HepG2 (cell line): Measurements from ENCODE around the gene C1orf115. TPM values are rescaled to one million over a fixed set of nuclear protein-coding genes. Genes with fewer than 3 reads are reported as not detected.

Experiments used
- CBFB ChIP-seq: sonication (generic); formaldehyde crosslinking; IDR thresholded peaks from 2 replicates; pipeline ENCODE4 v1.4.0; 2020; ENCODE audit warnings: missing genetic modification reagents
- HES4 ChIP-seq: sonication (generic); formaldehyde crosslinking; IDR thresholded peaks from 2 replicates; pipeline ENCODE4 v1.9.0; 2021; ENCODE audit warnings: mild to moderate bottlenecking, missing genetic modification reagents, borderline replicate concordance
- KDM5B ChIP-seq: sonication (generic); formaldehyde crosslinking; IDR thresholded peaks from 2 replicates; pipeline ENCODE4 v1.4.0; 2020; ENCODE audit warnings: missing genetic modification reagents, mild to moderate bottlenecking, borderline replicate concordance
- KMT2A ChIP-seq: sonication (generic); formaldehyde crosslinking; IDR thresholded peaks from 2 replicates; pipeline ENCODE4 v1.4.0; 2020; ENCODE audit warnings: missing genetic modification reagents
- REXO4 ChIP-seq: sonication (generic); formaldehyde crosslinking; IDR thresholded peaks from 2 replicates; pipeline ENCODE4 v1.8.0; 2022; ENCODE audit warnings: missing genetic modification reagents, mild to moderate bottlenecking, borderline replicate concordance
- ZBTB8A ChIP-seq: sonication (generic); formaldehyde crosslinking; IDR thresholded peaks from 2 replicates; pipeline ENCODE4 v1.4.0; 2020; ENCODE audit warnings: mild to moderate bottlenecking, low read depth, missing genetic modification reagents, borderline replicate concordance
- ZKSCAN5 ChIP-seq: sonication (generic); formaldehyde crosslinking; IDR thresholded peaks from 2 replicates; pipeline ENCODE4 v1.5.1; 2020; ENCODE audit warnings: mild to moderate bottlenecking, missing genetic modification reagents
- ZMYM4 ChIP-seq: sonication (generic); formaldehyde crosslinking; IDR thresholded peaks from 2 replicates; pipeline ENCODE4 v1.8.1; 2023; ENCODE audit warnings: mild to moderate bottlenecking, missing genetic modification reagents
- ZNF10 ChIP-seq: sonication (generic); formaldehyde crosslinking; IDR thresholded peaks from 2 replicates; pipeline ENCODE4 v1.4.0; 2020; ENCODE audit warnings: mild to moderate bottlenecking, low read depth, missing genetic modification reagents, borderline replicate concordance
- ZNF121 ChIP-seq: sonication (generic); formaldehyde crosslinking; IDR thresholded peaks from 2 replicates; pipeline ENCODE4 v1.5.0; 2020; ENCODE audit warnings: mild to moderate bottlenecking, missing genetic modification reagents
- ZNF160 ChIP-seq: sonication (generic); formaldehyde crosslinking; IDR thresholded peaks from 2 replicates; pipeline ENCODE4 v1.8.0; 2022; ENCODE audit warnings: mild to moderate bottlenecking, inconsistent platforms, missing genetic modification reagents
- ZNF567 ChIP-seq: sonication (generic); formaldehyde crosslinking; IDR thresholded peaks from 2 replicates; pipeline ENCODE4 v1.8.1; 2023; ENCODE audit warnings: mild to moderate bottlenecking, missing genetic modification reagents, borderline replicate concordance
- ZNF7 ChIP-seq: IDR thresholded peaks from 2 replicates; pipeline ENCODE4 v1.6.1; 2016; ENCODE audit warnings: missing biosample characterization, missing genetic modification reagents
- ZNF703 ChIP-seq: sonication (generic); formaldehyde crosslinking; IDR thresholded peaks from 2 replicates; pipeline ENCODE4 v1.5.1; 2020; ENCODE audit warnings: missing genetic modification reagents, mild to moderate bottlenecking, moderate library complexity, borderline replicate concordance
- ZNF766 ChIP-seq: sonication (generic); formaldehyde crosslinking; IDR thresholded peaks from 2 replicates; pipeline ENCODE4 v1.5.0; 2020; ENCODE audit warnings: missing genetic modification reagents, borderline replicate concordance
- ZNF782 ChIP-seq: sonication (generic); formaldehyde crosslinking; IDR thresholded peaks from 2 replicates; pipeline ENCODE4 v1.4.0; 2020; ENCODE audit warnings: missing genetic modification reagents, mild to moderate bottlenecking, borderline replicate concordance
- polyA plus RNA-seq, 8 experiments: library from polyadenylated mRNA; depleted of rRNA in 3 of 8; stranded (reverse) in 7 of 8; unstranded in 1 of 8; fragments of >200 nt; fragmentation: Illumina TruSeq in 4 of 8; extraction: Trizol in 4 of 8; gene quantifications; 2 replicates each; pipeline versions ENCODE4 v1.2.1 to v1.2.3, GENCODE V29; 2011 to 2016; ENCODE audit warnings: low read depth in 4 of 8, missing spikeins in 1 of 8, mixed read lengths in 1 of 8; ENCODE audit not compliant: insufficient read depth in 1 of 8
- total RNA-seq, 5 experiments: library from RNA; depleted of rRNA; stranded (reverse); fragments of >200 nt; fragmentation: Illumina TruSeq; extraction: Trizol; gene quantifications; 2 replicates each; pipeline ENCODE4 v1.2.3, GENCODE V29; 2016; ENCODE audit warnings: low read depth in 1 of 5
- TF ChIP-seq, protein P1 (sequence below): sonication (generic); formaldehyde crosslinking; IDR thresholded peaks from 2 replicates; pipeline ENCODE4 v1.5.1; 2020; ENCODE audit warnings: mild to moderate bottlenecking, missing genetic modification reagents, moderate library complexity
- TF ChIP-seq, protein P2 (sequence below): sonication (generic); formaldehyde crosslinking; IDR thresholded peaks from 2 replicates; pipeline ENCODE4 v1.4.0; 2020; ENCODE audit warnings: mild to moderate bottlenecking, missing genetic modification reagents, borderline replicate concordance
- TF ChIP-seq, protein P3 (sequence below): sonication (generic); formaldehyde crosslinking; IDR thresholded peaks from 2 replicates; pipeline ENCODE4 v1.8.1; 2023; ENCODE audit warnings: mild to moderate bottlenecking, missing genetic modification reagents, borderline replicate concordance
- TF ChIP-seq, protein P4 (sequence below): IDR thresholded peaks from 2 replicates; pipeline ENCODE4 v1.6.1; 2018; ENCODE audit warnings: missing genetic modification reagents, mild to moderate bottlenecking, missing compliant biosample characterization

Gene C1orf115
- total and polyA plus RNA-seq, 2 of the 13 experiments (the other 11 are each of a cell fraction or from before 2014, with no cell fraction given) = 25.2 to 85.9 TPM

DNA sequence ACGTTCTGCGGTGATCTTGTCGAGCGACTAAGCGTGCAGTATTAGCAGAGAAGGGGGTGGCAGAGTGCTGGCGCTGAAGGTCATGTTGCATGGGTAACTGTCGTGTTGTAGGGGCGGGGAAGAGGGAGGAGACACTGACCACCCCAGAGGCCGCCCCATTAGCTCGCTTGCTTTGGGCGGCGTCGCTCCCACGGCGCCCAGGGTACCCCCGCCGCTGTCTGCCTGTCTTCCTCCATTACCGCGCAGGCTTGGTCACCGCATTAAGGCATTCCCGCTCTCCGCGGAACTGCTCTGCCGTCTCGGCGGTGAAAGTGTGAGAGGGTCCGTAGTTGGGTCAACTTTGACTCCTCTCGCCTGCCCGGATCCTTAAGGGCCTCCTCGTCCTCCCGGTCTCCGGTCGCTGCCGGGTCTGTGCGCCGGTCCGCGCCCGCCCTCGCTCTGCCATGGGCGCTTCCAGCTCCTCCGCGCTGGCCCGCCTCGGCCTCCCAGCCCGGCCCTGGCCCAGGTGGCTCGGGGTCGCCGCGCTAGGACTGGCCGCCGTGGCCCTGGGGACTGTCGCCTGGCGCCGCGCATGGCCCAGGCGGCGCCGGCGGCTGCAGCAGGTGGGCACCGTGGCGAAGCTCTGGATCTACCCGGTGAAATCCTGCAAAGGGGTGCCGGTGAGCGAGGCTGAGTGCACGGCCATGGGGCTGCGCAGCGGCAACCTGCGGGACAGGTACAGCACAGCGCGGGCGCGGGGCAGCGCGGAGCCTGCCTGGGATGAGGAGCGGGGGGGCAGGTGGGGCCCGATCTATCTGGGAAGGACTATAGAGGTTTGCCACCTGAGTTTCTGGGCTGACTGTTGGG lies 58.1 kb downstream of the C1orf115 start, which contains the start of gene MTARC2 (continued):
- TF ChIP-seq ZNF160 (CRISPR knock-in tag) (0 out of 2 replicates have a peak, but pooled peaks have one; percentile 84), CBFB (CRISPR knock-in tag) (0 out of 2 replicates have a peak, but pooled peaks have one; percentile 57), ZNF7 (CRISPR knock-in tag) (no peak), ZKSCAN5 (CRISPR knock-in tag) (0 out of 2 replicates have a peak, but pooled peaks have one; percentile 15), ZNF766 (CRISPR knock-in tag) (peak; percentile 67), ZNF782 (no peak; the same call in 1 of the 2 replicates), ZNF703 (no peak), ZNF10 (CRISPR knock-in tag) (no peak), KDM5B (CRISPR knock-in tag) (peak; percentile 95), ZBTB8A (CRISPR knock-in tag) (no peak), KMT2A (CRISPR knock-in tag) (peak; percentile 75), ZMYM4 (CRISPR knock-in tag) (peak; percentile 37; the same call in 1 of the 2 replicates), ZNF121 (CRISPR knock-in tag) (0 out of 2 replicates have a peak, but pooled peaks have one; percentile 39), REXO4 (CRISPR knock-in tag) (no peak), ZNF567 (CRISPR knock-in tag) (peak; percentile 31; the same call in 1 of the 2 replicates), HES4 (0 out of 2 replicates have a peak, but pooled peaks have one; percentile 53)
- TF ChIP-seq, protein P1, sequence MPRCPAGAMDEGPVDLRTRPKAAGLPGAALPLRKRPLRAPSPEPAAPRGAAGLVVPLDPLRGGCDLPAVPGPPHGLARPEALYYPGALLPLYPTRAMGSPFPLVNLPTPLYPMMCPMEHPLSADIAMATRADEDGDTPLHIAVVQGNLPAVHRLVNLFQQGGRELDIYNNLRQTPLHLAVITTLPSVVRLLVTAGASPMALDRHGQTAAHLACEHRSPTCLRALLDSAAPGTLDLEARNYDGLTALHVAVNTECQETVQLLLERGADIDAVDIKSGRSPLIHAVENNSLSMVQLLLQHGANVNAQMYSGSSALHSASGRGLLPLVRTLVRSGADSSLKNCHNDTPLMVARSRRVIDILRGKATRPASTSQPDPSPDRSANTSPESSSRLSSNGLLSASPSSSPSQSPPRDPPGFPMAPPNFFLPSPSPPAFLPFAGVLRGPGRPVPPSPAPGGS (CRISPR knock-in tag) = peak; percentile 89; the same call in 1 of the 2 replicates
- TF ChIP-seq, protein P2, sequence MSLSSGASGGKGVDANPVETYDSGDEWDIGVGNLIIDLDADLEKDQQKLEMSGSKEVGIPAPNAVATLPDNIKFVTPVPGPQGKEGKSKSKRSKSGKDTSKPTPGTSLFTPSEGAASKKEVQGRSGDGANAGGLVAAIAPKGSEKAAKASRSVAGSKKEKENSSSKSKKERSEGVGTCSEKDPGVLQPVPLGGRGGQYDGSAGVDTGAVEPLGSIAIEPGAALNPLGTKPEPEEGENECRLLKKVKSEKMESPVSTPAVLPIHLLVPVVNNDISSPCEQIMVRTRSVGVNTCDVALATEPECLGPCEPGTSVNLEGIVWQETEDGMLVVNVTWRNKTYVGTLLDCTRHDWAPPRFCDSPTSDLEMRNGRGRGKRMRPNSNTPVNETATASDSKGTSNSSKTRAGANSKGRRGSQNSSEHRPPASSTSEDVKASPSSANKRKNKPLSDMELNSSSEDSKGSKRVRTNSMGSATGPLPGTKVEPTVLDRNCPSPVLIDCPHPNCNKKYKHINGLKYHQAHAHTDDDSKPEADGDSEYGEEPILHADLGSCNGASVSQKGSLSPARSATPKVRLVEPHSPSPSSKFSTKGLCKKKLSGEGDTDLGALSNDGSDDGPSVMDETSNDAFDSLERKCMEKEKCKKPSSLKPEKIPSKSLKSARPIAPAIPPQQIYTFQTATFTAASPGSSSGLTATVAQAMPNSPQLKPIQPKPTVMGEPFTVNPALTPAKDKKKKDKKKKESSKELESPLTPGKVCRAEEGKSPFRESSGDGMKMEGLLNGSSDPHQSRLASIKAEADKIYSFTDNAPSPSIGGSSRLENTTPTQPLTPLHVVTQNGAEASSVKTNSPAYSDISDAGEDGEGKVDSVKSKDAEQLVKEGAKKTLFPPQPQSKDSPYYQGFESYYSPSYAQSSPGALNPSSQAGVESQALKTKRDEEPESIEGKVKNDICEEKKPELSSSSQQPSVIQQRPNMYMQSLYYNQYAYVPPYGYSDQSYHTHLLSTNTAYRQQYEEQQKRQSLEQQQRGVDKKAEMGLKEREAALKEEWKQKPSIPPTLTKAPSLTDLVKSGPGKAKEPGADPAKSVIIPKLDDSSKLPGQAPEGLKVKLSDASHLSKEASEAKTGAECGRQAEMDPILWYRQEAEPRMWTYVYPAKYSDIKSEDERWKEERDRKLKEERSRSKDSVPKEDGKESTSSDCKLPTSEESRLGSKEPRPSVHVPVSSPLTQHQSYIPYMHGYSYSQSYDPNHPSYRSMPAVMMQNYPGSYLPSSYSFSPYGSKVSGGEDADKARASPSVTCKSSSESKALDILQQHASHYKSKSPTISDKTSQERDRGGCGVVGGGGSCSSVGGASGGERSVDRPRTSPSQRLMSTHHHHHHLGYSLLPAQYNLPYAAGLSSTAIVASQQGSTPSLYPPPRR = no peak
- TF ChIP-seq, protein P3, sequence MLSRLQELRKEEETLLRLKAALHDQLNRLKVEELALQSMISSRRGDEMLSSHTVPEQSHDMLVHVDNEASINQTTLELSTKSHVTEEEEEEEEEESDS = no peak
- TF ChIP-seq, protein P4, sequence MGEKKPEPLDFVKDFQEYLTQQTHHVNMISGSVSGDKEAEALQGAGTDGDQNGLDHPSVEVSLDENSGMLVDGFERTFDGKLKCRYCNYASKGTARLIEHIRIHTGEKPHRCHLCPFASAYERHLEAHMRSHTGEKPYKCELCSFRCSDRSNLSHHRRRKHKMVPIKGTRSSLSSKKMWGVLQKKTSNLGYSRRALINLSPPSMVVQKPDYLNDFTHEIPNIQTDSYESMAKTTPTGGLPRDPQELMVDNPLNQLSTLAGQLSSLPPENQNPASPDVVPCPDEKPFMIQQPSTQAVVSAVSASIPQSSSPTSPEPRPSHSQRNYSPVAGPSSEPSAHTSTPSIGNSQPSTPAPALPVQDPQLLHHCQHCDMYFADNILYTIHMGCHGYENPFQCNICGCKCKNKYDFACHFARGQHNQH (CRISPR knock-in tag) = peak; percentile 49; the same call in 1 of the 2 replicates
